Astrocyte (in vitro differentiated cells and primary cell): Measurements from ENCODE around the gene LRRC2. TPM values are rescaled to one million over a fixed set of nuclear protein-coding genes. Genes with fewer than 3 reads are reported as not detected.
"Not testable (repeated sequence)": the region's sequence is repeated elsewhere in the genome, so short reads cannot be mapped to it uniquely, and the experiment has no call there.

ENCODE experiments used
- DNase-seq: peaks from one replicate; pipeline ENCODE4 v3.0.0-alpha.2; 2010; ENCODE audit warnings: low read depth
- FAIRE-seq: peaks from 2 replicates; lab custom pipeline; 2011; peaks lifted over from hg19 to GRCh38; lab: Jason Lieb, UNC
- H2AFZ ChIP-seq: 2 replicates; pipeline ENCODE4 v1.6.0; 2012; ENCODE audit warnings: low read depth, low read length, inconsistent platforms
- H3K27ac ChIP-seq: 2 replicates; pipeline ENCODE4 v1.5.1; 2011; ENCODE audit warnings: low read depth, low read length, inconsistent platforms
- H3K27me3 ChIP-seq: 2 replicates; pipeline ENCODE4 v1.6.0; 2011; ENCODE audit warnings: low read length, inconsistent platforms; ENCODE audit not compliant: insufficient read depth
- H3K36me3 ChIP-seq: 2 replicates; pipeline ENCODE4 v1.5.1; 2011; ENCODE audit warnings: low read length, inconsistent platforms; ENCODE audit not compliant: insufficient read depth
- H3K4me1 ChIP-seq: 2 replicates; pipeline ENCODE4 v1.5.1; 2011; ENCODE audit warnings: low read length, inconsistent platforms; ENCODE audit not compliant: insufficient read depth
- H3K4me2 ChIP-seq: 2 replicates; pipeline ENCODE4 v1.6.0; 2012; ENCODE audit warnings: low read length, inconsistent platforms
- H3K4me3 ChIP-seq: 2 replicates; pipeline ENCODE4 v1.5.1; 2011; ENCODE audit warnings: low read depth, mild to moderate bottlenecking, low read length, inconsistent platforms; ENCODE audit not compliant: insufficient read depth
- H3K79me2 ChIP-seq: 2 replicates; pipeline ENCODE4 v1.6.0; 2012; ENCODE audit warnings: mild to moderate bottlenecking, low read length, inconsistent platforms; ENCODE audit not compliant: insufficient read depth
- H3K9ac ChIP-seq: 2 replicates; pipeline ENCODE4 v1.6.0; 2012; ENCODE audit warnings: mild to moderate bottlenecking, low read length, inconsistent platforms
- H3K9me3 ChIP-seq: 2 replicates; pipeline ENCODE4 v1.5.1; 2012; ENCODE audit warnings: low read depth, mild to moderate bottlenecking, low read length, inconsistent platforms; ENCODE audit not compliant: insufficient read depth
- H4K20me1 ChIP-seq: 2 replicates; pipeline ENCODE4 v1.6.0; 2012; ENCODE audit warnings: low read length, inconsistent platforms; ENCODE audit not compliant: insufficient read depth
- H3K27ac Mint-ChIP-seq: one replicate; pipeline ENCODE4 v1.8.0; 2021; ENCODE audit warnings: mild to moderate bottlenecking, mixed read lengths; ENCODE audit not compliant: unreplicated experiment
- H3K27me3 Mint-ChIP-seq: one replicate; pipeline ENCODE4 v1.8.0; 2021; ENCODE audit warnings: low read depth, mixed read lengths; ENCODE audit not compliant: unreplicated experiment
- H3K36me3 Mint-ChIP-seq: one replicate; pipeline ENCODE4 v1.8.0; 2021; ENCODE audit warnings: low read depth, mixed read lengths; ENCODE audit not compliant: unreplicated experiment
- H3K4me1 Mint-ChIP-seq: one replicate; pipeline ENCODE4 v1.8.0; 2021; ENCODE audit warnings: low read depth, mixed read lengths; ENCODE audit not compliant: unreplicated experiment
- H3K4me3 Mint-ChIP-seq: one replicate; pipeline ENCODE4 v1.8.0; 2021; ENCODE audit warnings: mild to moderate bottlenecking, moderate library complexity, mixed read lengths; ENCODE audit not compliant: unreplicated experiment
- H3K9me3 Mint-ChIP-seq: one replicate; pipeline ENCODE4 v1.8.0; 2021; ENCODE audit warnings: mild to moderate bottlenecking, mixed read lengths; ENCODE audit not compliant: unreplicated experiment
- CTCF ChIP-seq: IDR thresholded peaks from 2 replicates; pipeline ENCODE4 v1.5.1; 2011; ENCODE audit warnings: low read depth, mild to moderate bottlenecking, inconsistent platforms, low read length, moderate library complexity; ENCODE audit not compliant: insufficient read depth
- EZH2 ChIP-seq: IDR thresholded peaks from 2 replicates; pipeline ENCODE4 v1.6.1; 2012; ENCODE audit warnings: mild to moderate bottlenecking, low read length, inconsistent platforms; ENCODE audit not compliant: insufficient read depth
- total RNA-seq: library from RNA; stranded (reverse); gene quantifications from 2 replicates; pipeline ENCODE4 v1.2.1, GENCODE V29; 2021

The LRRC2 gene
- total RNA-seq, 1 donor from 2014 or later: 0.32 TPM

GRCh38 chr3:46524008-46524407 is 42.1 kb downstream of the LRRC2 start:
- H4K20me1 ChIP-seq: no peaks in the 10 kb centered on the region
- H3K27me3 ChIP-seq: no peaks in the 10 kb centered on the region
- H3K4me2 ChIP-seq: no peak overlapping the region
- H3K27ac Mint-ChIP-seq: no peak overlapping the region
- no peak overlapping the region for H3K4me3 Mint-ChIP-seq
- H3K4me1 ChIP-seq: no peaks in the 10 kb centered on the region
- no peak overlapping the region for H2AFZ ChIP-seq
- no peak overlapping the region for H3K9ac ChIP-seq
- DNase-seq (no peak), FAIRE-seq (no peak)
- no peaks in the 10 kb centered on the region for H3K9me3 Mint-ChIP-seq
- no peaks in the 10 kb centered on the region for H3K79me2 ChIP-seq
- H3K36me3 ChIP-seq: no peaks in the 10 kb centered on the region
- no peaks in the 10 kb centered on the region for H3K36me3 Mint-ChIP-seq
- peaks cover 5% of the 10 kb centered on the region for H3K4me1 Mint-ChIP-seq
- no peaks in the 10 kb centered on the region for H3K27me3 Mint-ChIP-seq
- no peak overlapping the region for H3K27ac ChIP-seq
- H3K4me3 ChIP-seq: no peak overlapping the region
- no peak for TF ChIP-seq EZH2
- TF ChIP-seq CTCF: no peak
- no peaks in the 10 kb centered on the region for H3K9me3 ChIP-seq

- H3K4me3 Mint-ChIP-seq: no peak overlapping the region
- H3K27ac Mint-ChIP-seq: no peak overlapping the region
- no peaks in the 10 kb centered on the region for H3K9me3 ChIP-seq
- FAIRE-seq (no peak), DNase-seq (no peak)
- H3K36me3 ChIP-seq: no peaks in the 10 kb centered on the region
- no peak overlapping the region for H3K27ac ChIP-seq
- no peak overlapping the region for H2AFZ ChIP-seq
- no peaks in the 10 kb centered on the region for H3K27me3 Mint-ChIP-seq
- no peak overlapping the region for H3K4me2 ChIP-seq
- H3K4me1 Mint-ChIP-seq: peaks cover 5% of the 10 kb centered on the region
- no peak overlapping the region for H3K4me3 ChIP-seq
- H3K9ac ChIP-seq: no peak overlapping the region
- no peak for TF ChIP-seq EZH2
- TF ChIP-seq CTCF: no peak
- H3K4me1 ChIP-seq: no peaks in the 10 kb centered on the region
- no peaks in the 10 kb centered on the region for H3K36me3 Mint-ChIP-seq
- H3K79me2 ChIP-seq: no peaks in the 10 kb centered on the region
- H3K27me3 ChIP-seq: no peaks in the 10 kb centered on the region
- no peaks in the 10 kb centered on the region for H3K9me3 Mint-ChIP-seq
- H4K20me1 ChIP-seq: no peaks in the 10 kb centered on the region
Observed at GRCh38 chr3:46523556-46523955, 42.5 kb downstream of the LRRC2 start.

- not testable (repeated sequence) for H3K4me3 Mint-ChIP-seq, H3K27ac ChIP-seq, DNase-seq, H3K9me3 Mint-ChIP-seq, H3K4me1 Mint-ChIP-seq, H3K79me2 ChIP-seq, H3K27me3 ChIP-seq, H3K9ac ChIP-seq, H3K27me3 Mint-ChIP-seq, H3K36me3 Mint-ChIP-seq, H3K9me3 ChIP-seq, H3K4me3 ChIP-seq, H3K36me3 ChIP-seq, H3K27ac Mint-ChIP-seq, H4K20me1 ChIP-seq, H2AFZ ChIP-seq, H3K4me1 ChIP-seq, H3K4me2 ChIP-seq, FAIRE-seq
Observed at GRCh38 chr3:46522201-46522600, 43.9 kb downstream of the LRRC2 start.
